DMS53 treated with DMSO at 0.1 percent for 48 hours (cell line): ENCODE data around the gene STEAP3.
A peak's percentile ranks its signal among the peaks of the same experiment; 100 is the strongest.

Source experiments
- DNase-seq: peaks from one replicate; lab custom pipeline; 2025; ENCODE audit not compliant: unreplicated experiment; lab: John Stamatoyannopoulos, UW

Gene STEAP3

DNA sequence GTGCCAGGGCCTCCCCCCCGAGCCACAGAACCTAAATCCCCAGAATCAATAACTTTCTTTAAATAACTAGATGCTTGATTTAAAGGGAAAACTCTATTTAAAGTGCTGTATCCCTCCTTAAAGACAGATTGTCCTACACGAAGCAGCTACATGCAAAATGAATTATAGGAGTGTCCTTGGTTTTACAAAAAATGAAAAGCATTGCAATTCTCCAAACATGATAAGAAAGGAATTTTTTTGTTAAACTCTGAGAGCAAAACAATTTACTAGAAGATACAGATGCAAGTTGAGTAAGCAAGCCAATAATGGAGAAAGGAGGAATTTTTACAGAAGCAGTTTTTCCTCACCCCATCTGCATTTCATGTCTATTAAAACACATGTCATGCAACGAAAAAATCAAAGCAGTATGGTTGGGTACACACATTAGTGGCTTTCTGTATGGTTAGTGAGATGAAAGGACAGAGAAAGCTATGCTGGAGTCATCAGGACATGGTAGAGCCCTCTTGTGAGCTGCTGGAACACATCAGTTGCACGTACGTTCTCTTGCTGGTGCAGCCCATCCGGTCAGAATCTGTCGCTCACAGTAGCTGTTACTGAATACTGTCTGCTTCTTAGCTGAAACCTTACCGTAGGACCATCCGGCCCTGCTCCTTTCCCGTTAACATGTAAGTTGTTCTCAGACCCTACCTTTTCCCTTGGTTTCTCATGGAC, 25.9 kb upstream of the STEAP3 start:
- DNase-seq = no peak

DNA sequence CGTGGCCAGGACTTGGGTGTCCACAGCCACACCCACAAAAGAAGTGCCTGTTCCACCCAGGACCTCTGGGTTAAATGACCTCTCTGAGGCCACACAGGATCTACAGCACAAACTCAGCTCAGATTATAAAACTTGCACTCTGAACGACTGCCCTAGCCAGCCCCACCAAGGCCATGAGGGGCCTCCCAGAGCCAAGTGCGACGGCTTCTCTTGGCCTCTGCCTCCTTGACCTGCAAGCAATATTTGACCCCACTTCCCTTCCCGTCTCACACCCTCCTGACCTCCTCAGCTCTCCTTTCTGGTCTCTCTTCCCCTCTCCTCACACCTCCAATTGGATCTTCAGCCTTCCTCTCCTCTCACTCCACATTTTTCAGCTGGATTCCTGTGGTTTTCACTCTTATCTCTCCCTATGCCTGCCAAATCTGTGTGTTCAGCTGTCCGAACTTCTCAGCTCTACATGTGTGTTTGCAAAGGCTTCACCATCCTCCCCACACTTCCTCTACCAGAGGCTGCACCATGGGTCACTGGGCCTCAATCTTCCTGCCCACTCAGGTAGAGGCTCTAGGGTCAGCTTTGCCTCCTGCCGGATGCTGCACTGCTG, 25.3 kb upstream of the STEAP3 start:
- no peak for DNase-seq

DNA sequence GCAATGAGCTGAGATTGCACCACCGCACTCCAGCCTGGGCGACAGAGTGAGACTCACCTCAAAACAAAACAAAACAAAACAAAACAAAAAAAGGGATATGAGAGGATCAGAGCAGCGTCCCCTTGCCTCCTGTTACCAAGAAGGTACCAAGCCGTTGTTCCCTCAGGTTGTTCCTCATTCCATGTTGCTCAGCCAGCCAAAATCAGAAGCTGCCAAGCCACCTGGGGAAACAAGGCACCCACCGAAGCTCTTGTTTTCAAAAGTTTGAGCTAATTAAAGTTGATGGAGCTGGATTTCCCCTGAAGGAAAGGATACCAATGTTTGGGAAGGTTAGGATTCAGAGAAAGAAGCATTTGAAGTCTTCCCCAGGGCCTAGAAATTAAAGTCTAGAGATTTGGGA, 21.8 kb upstream of the STEAP3 start:
- no peak for DNase-seq

DNA sequence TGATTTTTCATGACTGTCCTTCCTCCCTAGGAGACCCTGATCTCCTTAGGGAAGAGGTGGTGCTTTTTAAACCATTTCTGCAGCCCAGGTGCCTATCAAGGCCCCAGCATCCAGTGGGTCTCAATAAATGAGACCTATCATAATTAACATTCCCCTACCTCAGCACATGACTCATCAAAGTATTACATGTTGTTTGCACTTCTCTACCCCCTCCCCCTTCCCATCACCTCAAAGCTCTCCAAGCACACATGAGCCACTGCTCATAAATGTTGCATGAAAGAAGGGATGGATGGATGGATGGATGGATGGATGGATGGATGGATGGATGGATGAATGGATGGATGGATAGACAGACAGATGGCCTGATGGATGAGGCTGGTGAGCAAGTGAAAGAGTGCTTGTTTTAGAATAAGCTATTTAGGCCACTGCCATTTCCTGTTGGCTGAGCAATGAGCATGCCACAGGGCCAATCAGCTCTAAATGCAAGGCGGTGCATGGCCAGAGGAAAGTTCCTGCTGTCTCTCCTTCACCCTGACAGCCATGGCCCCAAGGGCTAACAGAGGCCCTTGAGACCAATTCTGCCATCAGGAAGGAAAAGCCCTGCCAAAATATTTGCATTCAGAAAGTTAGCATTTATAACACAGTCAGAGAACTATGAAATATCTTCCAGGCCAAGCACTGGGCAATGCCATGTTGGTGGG, 20.9 kb upstream of the STEAP3 start:
- no peak for DNase-seq

DNA sequence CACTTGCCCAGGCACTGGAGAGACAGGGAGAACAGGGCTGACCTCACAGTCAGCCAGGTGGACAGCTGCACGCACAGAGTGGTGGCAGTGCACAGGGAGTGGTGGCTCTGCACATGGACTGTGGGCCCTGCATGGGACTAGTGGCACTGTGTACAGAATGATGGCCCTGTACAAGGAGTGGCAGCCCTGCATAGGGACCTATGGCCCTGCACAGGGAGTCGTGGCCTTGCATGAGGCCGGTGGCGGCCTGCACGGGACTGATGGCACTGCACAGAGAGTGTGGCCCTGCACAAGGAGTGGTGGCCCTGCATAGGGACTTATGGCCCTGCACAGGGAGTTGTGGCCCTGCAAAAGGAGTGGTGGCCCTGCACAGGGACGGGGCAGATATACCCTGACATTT, 19.1 kb upstream of the STEAP3 start:
- DNase-seq = no peak

DNA sequence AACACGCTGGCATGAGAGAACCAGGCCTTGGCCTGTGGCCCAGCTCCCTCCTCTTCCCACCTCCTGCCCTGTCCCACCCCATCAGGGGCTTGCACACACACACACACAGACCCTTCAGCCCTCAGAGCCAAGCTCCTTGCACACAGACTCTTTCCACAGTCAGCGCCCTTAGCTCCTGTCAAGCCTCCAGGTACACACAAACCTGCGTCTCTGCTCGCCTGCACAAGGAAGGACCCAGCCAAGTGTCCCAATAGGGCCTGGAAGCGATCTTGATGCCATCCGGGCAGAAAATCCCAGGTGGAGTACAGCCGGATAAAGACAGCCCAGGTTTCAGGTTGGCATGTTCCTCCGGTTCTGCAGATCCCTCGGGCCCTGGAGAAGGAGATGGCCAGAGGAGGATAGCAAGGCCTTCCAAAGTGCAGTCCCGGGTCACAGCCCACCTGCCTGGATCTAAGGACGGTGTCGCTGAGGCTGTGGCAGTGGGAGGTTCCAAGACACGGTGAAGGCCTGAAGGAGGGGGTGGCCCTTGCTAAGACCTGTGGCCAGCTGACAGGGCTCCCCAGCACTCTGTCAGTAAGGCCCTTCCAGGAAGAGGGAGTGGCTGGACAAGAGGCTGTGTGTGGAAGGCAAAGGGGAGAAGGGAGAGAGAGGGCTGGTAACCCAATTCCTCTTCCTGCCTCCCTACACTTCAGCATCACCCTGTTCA, 18.5 kb upstream of the STEAP3 start:
- no peak for DNase-seq

DNA sequence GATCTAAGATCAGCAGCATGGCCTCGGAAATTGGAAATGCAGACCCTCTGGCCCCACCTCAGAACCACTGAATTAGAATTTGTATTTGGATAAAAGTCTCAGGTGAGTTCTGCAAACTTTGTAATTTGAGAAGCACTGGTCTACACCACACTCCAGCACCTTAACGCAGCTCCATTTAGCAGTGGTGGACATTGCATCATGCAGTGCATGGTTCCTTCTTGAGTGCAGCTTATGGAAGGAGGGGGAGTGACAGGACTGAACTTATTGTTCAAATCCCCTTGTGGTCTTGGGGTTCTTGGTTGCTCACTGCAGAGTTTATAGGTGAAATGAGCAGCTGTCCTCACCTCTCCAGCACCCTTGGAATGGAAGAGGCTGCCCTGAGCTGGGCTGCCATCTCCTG, 17.4 kb upstream of the STEAP3 start:
- no peak for DNase-seq

DNA sequence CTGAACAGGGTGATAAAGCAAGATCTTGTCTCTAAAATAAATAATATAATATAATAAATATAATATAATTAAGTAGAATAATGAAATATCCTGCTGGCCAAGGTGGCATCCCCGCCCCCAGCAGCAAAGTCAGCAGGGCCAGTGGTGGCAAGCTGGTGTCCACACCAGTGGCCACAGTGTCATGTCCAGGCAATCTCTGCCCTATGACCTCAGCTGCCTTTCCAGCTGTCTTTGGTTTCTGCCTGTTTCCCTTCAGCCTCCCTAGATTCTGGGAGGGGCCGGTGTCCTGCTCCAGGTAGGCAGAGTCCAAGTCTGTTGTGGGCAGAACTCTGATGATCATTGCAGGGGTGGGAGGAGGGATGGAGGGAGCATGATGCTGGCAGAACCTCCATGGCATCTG, 16.2 kb upstream of the STEAP3 start:
- no peak for DNase-seq

DNA sequence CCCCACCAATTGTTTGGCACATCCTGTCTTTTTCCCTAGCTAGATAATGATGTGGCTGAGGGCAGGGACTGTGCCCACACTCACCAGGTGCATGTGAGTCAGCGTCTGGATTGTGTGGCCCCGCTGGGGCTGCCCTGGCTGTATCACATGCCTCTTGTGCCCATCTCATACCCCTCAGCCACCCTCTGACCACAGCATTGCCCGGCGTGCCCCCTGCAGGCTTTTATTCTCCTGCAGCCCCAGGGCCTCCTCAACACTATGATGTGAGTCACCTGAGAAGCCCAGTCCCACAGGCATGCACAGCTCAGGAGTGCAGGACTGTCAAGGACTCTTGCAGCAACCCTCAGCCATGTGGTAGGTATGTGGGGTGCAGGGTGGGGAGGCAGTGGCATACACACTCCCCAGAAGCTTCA, 14.8 kb upstream of the STEAP3 start:
- DNase-seq = no peak

DNA sequence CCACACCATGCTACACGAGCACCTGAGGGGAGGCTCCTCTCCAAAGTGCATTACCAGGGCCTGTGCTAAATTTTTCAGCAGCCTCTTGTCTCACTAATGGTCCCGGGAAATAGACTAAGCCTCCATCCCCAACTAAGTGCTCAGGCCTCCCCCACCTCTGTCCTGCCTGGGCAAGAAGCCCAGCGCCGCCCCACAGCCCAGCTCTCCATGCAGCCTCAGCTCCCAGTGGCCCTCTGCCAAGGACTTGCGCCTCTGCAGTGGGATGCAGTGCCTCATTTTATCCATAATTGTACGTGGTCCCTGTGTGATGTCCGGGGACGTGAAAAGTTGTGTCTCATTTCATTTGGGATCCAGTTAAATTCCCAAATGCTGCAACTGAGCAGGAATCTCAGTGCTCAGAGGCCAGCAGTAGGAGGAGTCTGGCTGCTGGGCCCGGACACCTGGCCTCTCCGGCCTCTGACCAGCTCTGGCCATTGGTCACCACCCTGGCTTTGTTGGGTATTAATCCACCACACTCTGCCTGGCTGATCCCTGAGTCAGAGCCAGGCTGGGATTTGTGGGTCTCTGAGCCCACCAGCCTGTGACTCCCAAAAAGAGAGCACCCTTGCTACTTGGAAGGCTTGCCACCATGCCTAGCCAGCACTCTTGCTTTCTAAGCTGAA, 11.4 kb upstream of the STEAP3 start:
- no peak for DNase-seq

DNA sequence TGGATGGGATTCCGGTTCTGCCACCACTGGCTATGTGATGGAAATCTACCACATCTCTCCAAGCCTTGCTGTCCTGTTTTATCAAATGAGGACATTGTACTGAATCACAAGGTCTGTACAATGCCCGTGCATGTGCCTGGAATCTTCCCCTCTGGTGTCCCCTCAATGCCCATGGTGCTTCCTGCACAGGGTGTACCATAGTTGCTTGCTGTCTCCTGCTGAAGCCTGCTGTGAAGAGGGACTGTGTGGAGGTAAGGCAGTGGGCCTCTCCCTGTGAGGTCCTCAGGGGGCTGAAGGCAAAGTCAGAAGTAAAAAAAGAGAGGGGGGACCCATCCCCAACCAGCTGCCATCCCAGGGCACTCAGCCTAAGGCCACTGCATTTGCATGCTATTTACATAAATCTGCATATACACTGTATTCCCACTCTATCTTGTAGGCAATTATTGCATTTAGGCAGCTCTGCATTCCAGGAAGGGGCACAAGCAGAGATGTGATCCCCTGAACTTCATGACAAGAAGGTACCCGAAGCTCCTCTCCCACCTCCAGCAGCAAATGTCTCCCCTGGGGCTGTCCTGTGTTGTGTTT, 9.1 kb upstream of the STEAP3 start:
- DNase-seq = no peak

DNA sequence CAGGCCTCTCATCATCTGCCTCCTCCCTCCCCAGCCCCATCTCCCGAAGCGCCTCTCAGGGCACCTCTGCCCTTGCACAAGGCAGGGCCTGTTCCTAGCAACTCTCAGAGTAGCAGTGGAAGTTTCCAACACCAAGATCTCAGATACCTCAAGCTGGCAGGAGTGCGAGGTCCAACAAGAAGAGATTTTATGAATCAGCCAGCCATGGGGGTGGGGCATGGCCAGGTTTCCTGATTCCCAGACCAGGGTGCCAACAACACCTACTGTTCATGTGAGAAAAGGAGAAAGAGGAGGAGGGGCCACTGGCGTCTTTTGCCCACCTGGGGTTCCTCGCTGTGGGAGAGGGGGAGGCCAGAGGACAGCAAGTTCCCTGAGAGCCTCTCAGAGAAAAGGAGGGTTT, 6.6 kb upstream of the STEAP3 start:
- DNase-seq = no peak

DNA sequence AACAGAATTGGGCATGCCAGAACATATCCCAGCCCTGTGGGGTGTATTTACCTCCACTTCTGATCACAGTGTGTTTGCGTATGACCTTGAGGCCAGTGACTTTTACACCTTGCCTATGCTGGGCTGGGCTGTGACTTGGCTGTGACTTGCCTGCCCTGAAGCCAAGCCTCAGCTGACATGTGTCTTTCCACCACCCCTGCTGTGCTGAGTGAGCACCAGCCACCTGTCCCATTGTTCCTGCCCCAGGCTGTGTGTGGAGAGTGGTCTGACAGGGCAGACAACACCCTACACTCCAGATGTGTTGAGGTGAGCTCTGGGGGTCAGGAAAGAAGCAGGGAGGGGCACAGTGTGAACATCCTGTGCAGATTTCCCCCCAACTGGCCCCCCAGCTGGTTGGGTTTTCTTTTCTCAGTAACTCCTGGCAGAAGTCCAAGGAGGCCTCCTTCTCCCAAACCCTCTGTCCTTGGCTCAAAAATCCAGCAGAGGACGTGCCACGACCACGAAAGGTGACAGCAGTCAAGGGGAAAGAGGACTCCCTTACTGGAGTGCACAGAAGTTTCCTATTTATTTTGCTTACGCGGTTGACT, 5.1 kb upstream of the STEAP3 start:
- peak; percentile 63 for DNase-seq

DNA sequence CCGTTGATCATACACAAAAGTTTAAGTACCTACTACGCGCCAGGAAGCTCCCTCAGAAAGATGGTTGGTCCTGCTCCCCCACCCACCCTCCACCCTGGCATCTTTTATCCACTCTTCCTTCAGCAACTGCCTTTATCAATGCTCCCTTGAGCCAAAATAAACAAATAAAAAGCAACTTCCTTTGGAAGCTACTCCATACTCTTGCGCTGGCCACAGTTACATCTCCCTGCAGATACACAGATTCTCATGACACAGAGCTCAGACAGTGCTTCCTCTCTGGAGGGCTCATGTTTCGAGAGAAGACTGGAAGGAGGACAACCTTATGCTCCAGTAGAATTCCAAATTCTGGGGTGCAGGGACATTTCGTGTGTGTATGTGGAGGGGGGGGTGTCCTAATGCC, 3.8 kb upstream of the STEAP3 start:
- DNase-seq = no peak

DNA sequence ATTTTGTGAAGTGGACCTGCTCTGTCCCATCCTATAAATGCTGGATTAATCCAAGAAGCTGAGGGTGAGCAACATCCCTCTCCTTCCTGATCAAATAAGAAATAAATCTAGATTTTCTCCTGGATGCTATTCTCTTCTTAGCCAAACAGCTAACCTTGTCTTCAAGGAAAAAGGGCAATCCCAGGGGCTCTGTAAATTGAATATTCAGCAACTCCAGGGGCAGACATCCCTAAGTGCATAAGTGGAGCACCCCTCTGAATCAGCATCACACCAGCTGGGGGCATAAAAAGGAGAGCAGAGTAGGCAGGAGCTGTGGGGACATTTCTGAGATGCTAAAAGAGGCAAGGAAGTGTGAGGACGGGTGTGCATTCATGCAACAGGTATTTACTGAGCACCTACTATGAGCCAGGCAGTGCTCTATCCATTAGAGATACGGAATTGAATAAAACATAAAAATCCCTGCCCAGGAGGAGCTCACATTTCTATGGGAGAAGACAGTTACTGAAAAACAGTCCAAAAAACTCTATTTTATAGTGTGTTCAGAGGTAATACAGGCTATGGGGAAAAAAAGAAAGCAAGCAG, 2.8 kb upstream of the STEAP3 start:
- DNase-seq = no peak

DNA sequence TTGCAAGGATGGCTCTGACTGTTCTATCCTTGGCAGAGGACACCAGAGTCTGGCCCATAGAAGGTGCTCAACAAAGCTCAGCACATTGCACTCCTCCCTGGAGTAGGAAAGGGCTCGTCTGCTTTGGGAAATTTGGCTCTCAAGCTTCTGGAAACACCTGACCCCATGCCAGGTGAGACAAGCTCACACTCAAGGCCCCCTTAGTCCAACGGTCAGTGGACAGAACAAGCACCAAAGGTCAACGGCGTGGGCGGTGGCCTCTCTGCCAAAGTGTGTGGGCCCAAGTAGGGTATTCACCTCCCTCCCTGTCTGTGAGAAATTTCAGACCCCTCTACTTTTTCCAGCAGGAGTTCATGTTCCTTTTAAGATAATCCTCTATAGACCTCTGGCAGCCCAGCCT, 2.0 kb upstream of the STEAP3 start:
- DNase-seq = no peak

DNA sequence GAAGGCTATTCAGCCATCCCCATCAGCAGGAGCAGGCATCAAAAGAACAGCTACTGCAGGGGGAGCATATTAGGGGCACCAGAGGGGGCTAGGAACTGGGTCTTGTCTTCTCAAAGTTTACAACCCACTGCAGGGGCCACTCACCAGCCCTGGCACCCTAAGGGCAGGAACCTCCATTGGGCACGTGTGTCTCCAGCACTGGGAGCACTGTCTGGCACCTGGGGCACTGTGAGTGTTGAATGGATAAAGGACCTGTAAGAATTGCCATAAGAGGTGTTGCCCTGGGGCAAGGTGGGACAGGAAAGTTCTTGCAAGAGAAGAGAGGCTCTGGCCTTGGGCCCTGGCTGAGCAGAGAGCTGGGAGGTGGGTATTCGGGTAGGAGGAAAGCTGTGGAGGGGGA, 1.4 kb upstream of the STEAP3 start:
- no peak for DNase-seq

DNA sequence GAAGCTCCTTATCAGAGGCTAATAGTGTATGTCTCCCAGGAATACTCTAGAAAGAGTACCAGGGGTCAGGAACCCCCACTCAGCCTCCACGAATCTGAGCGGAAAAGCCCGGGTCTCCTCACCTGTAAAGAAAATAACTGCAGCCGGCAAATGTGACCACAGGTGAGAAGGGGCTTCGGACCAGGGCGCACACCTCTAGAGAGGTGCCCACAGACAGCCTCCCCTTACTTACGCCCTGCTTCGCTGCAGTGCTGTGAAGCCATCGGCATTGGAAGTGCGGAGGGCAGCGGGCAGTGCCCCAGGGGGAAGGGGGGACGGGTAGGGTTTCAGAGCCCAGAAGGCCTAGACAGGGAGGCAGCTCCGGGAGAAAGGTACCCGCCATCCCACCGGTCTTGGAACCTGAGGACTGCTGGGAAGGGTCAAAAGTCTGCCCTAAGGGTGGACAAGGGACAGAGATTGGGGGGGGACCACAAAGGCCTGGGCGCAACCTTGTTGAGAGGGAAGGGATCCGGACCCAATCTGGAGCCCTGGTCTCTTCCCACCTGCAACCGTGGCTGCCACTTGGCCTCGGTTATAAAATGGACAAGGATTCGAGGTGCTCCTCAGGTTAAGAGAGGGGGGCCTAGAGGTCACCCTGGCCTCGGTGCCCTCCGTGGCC, 642 bp upstream of the STEAP3 start:
- no peak for DNase-seq

DNA sequence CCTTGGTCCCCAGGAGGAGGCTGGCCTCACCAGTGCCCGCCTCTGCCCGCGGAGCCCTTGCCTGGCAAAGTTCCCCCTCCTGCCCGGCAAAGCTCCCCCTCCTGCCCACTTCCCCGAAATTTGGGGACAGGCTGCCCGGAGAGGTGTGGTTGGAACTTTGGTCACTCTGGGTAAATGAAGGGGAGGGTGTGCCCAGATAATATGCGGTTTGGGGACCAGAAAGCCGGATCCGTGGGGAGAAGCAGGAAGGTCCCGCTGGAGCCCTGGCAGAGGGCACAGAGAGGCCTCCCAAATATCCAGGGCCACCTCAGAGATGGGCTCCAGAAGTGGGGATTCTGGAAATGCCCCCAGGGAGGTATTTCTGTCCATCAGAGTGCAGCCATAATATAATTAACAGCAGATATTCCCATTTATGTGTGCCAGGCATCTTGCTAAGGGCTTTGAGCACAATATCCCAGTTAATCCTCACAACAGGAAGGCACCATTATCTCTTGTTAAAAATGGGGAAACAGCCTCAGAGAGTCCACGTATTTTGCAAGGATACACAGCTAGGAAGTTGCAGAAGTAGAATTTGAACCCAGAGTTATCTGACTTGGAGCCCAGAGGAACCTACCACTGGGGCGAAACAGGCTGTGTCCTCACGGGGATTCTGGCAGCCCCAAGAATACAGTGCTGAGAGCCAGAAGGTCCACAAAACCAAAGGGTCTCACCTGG, 914 bp downstream of the STEAP3 start:
- no peak for DNase-seq
